Fibroblast of lung (primary cell): ENCODE data around the gene ADAP1. TPM values are rescaled to one million over a fixed set of nuclear protein-coding genes. Genes with fewer than 3 reads are reported as not detected.

Experiments
- DNase-seq, 2 donors: peaks; one replicate each; pipeline versions ENCODE4 v3.0.0 to v3.0.0-alpha.2; 2010; ENCODE audit warnings: low read depth in 2 of 2
- H2AFZ ChIP-seq: 2 replicates; pipeline ENCODE4 v1.5.1; 2012; ENCODE audit warnings: low read length, control low read depth, inconsistent platforms
- H3K27ac ChIP-seq: 2 replicates; pipeline ENCODE4 v1.5.1; 2011; ENCODE audit warnings: low read length, control low read depth; ENCODE audit not compliant: insufficient read depth
- H3K27me3 ChIP-seq: 2 replicates; pipeline ENCODE4 v1.5.1; 2011; ENCODE audit warnings: mild to moderate bottlenecking, low read length; ENCODE audit not compliant: control insufficient read depth, insufficient read depth
- H3K36me3 ChIP-seq: 2 replicates; pipeline ENCODE4 v1.5.1; 2011; ENCODE audit warnings: low read length; ENCODE audit not compliant: control insufficient read depth, insufficient read depth
- H3K4me1 ChIP-seq: 2 replicates; pipeline ENCODE4 v1.5.1; 2011; ENCODE audit warnings: low read length; ENCODE audit not compliant: control insufficient read depth, insufficient read depth; ENCODE audit errors: extremely low read depth
- H3K4me2 ChIP-seq: 2 replicates; pipeline ENCODE4 v1.5.1; 2011; ENCODE audit warnings: low read length, control low read depth; ENCODE audit not compliant: insufficient read depth; ENCODE audit errors: extremely low read depth
- H3K4me3 ChIP-seq, 4 experiments: fragments of 200-600 bp in 1 of 4; sonication (generic) in 1 of 4; replicated peaks in 1 of 4; 2 replicates each; pipeline ENCODE4 v1.5.1; 2011 to 2016; ENCODE audit warnings: low read length in 4 of 4, low read depth in 3 of 4, mild to moderate bottlenecking in 3 of 4, control low read depth in 2 of 4, inconsistent platforms in 1 of 4, mixed read lengths in 1 of 4; ENCODE audit not compliant: insufficient read depth in 1 of 4; ENCODE audit errors: control extremely low read depth in 1 of 4
- H3K79me2 ChIP-seq: 2 replicates; pipeline ENCODE4 v1.5.1; 2012; ENCODE audit warnings: mild to moderate bottlenecking, low read length, inconsistent platforms; ENCODE audit not compliant: control insufficient read depth, insufficient read depth
- H3K9ac ChIP-seq: 2 replicates; pipeline ENCODE4 v1.5.1; 2011; ENCODE audit warnings: mild to moderate bottlenecking, low read length, control low read depth; ENCODE audit not compliant: insufficient read depth
- H3K9me3 ChIP-seq: 2 replicates; pipeline ENCODE4 v1.5.1; 2012; ENCODE audit warnings: low read depth, low read length; ENCODE audit not compliant: control insufficient read depth, insufficient read depth
- H4K20me1 ChIP-seq: 2 replicates; pipeline ENCODE4 v1.5.1; 2011; ENCODE audit warnings: low read length; ENCODE audit not compliant: control insufficient read depth, insufficient read depth; ENCODE audit errors: extremely low read depth
- EZH2 ChIP-seq: IDR thresholded peaks from 2 replicates; pipeline ENCODE4 v1.5.1; 2012; ENCODE audit warnings: low read length, control low read depth, mild to moderate bottlenecking; ENCODE audit errors: missing control alignments
- polyA plus RNA-seq, 2 donors: library from polyadenylated mRNA; depleted of rRNA in 1 of 2; stranded (reverse) in 1 of 2; unstranded in 1 of 2; fragments of >200 nt; gene quantifications; 2 replicates each; pipeline ENCODE4 v1.2.1, GENCODE V29; 2011 to 2012; ENCODE audit warnings: missing spikeins in 1 of 2
- total RNA-seq: library from RNA; depleted of rRNA; stranded (reverse); fragments of >200 nt; gene quantifications from 2 replicates; pipeline ENCODE4 v1.2.1, GENCODE V29; 2014
- TF ChIP-seq, protein P1 (sequence below), 2 donors: IDR thresholded peaks in 1 of 2; conservative IDR thresholded peaks in 1 of 2; 1 replicate in 1 of 2; 2 replicates in 1 of 2; pipeline ENCODE4 v1.5.1; 2011 to 2012; ENCODE audit warnings: low read length in 2 of 2, control low read depth in 1 of 2, inconsistent platforms in 1 of 2, low read depth in 1 of 2, mild to moderate bottlenecking in 1 of 2

ADAP1 gene
- total and polyA plus RNA-seq, 2 donors (not counting 1 experiment from before 2014, with no cell fraction given), result 1.1 to 2.3 TPM

DNA sequence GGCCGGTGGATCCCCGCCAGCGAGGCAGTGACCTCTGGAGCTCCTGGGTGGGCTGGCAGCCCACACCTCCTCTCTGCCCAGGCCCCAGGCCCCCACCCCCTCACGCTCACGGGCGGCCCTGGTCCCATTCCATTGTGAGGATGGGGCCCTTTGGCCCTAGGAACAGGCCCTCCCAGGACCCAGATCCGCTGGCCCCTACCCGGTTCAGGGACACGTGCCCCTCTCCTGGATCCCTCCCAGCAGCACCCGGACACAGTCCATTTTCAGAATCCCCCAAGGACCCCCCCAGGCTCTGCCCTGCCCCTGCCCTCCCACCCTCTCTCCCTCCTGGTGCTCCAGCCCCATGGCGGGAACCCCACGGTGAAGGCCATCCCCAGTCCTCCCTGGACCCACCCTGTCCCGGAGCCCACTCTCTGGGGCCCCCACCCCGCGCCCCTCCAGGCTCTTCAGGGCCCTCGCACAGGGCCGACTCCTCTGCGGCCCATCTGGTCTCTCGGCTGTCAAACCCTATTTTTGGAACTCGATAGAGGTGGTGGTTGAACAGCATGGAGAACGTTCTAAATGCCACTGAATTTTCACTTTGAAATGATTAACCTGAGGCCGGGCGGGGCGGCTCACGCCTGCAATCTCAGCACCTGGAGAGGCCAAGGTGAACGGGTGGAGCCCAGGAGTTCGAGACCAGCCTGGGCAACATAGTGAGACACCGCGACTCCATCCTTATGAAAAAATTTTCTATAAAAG, 8.1 kb downstream of the ADAP1 start:
- no peak overlapping the region for H3K27ac ChIP-seq
- TF ChIP-seq, protein P1, sequence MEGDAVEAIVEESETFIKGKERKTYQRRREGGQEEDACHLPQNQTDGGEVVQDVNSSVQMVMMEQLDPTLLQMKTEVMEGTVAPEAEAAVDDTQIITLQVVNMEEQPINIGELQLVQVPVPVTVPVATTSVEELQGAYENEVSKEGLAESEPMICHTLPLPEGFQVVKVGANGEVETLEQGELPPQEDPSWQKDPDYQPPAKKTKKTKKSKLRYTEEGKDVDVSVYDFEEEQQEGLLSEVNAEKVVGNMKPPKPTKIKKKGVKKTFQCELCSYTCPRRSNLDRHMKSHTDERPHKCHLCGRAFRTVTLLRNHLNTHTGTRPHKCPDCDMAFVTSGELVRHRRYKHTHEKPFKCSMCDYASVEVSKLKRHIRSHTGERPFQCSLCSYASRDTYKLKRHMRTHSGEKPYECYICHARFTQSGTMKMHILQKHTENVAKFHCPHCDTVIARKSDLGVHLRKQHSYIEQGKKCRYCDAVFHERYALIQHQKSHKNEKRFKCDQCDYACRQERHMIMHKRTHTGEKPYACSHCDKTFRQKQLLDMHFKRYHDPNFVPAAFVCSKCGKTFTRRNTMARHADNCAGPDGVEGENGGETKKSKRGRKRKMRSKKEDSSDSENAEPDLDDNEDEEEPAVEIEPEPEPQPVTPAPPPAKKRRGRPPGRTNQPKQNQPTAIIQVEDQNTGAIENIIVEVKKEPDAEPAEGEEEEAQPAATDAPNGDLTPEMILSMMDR (conservative IDR thresholded peaks at IDR 0.05 in 1 of 2, IDR thresholded peaks at IDR 0.05 in 1 of 2; ENCODE audit: low read depth in 1 of 2, low read length in 2 of 2), result no peak
- TF ChIP-seq EZH2, result no peak
- H2AFZ ChIP-seq, result no peak overlapping the region
- DNase-seq, result no peak
- H3K4me1 ChIP-seq, result no peaks in the 10 kb centered on the region
- no peaks in the 10 kb centered on the region for H3K79me2 ChIP-seq
- H3K4me2 ChIP-seq, result no peak overlapping the region
- no peak overlapping the region for H3K4me3 ChIP-seq
- H4K20me1 ChIP-seq, result no peaks in the 10 kb centered on the region
- no peak overlapping the region for H3K9ac ChIP-seq
- no peaks in the 10 kb centered on the region for H3K27me3 ChIP-seq
- no peaks in the 10 kb centered on the region for H3K36me3 ChIP-seq
- no peaks in the 10 kb centered on the region for H3K9me3 ChIP-seq

DNA sequence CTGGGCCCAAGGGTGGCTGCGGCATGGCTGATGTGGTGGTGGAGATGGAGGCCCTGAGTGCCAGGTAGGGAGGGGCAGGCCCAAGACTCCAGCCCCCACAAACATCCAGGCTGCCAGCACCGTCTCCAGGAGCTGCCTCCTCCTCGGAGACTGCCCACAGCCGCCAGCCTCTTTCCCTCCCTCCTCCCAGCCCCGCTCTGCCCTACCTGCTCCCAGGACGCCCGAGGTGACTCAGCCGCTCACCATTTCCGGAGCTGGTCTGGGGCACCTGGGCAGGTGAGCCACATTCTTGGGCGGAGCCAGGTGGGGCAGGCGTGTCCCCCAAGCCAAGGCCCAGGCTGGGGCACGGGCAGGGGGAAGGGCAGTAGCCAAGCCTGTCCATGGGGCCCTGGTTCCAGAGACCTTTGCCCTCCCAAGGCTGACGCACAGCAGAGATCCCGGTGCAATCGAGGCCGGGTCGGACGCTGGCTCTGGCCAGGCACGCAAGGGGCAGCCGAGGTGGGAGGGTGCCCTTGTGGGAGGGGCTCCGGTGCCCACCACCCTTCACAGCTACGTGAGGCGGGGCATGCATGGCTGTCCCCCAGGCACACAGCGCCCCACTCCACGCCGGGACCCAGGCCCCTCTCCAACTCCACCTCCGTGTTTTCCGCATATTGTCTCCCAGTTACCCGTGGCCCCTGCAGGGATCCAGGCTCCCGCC, 8.8 kb downstream of the ADAP1 start:
- Histone ChIP-seq H2AFZ (no peak overlapping the region), H3K4me1 (no peaks in the 10 kb centered on the region)

DNA sequence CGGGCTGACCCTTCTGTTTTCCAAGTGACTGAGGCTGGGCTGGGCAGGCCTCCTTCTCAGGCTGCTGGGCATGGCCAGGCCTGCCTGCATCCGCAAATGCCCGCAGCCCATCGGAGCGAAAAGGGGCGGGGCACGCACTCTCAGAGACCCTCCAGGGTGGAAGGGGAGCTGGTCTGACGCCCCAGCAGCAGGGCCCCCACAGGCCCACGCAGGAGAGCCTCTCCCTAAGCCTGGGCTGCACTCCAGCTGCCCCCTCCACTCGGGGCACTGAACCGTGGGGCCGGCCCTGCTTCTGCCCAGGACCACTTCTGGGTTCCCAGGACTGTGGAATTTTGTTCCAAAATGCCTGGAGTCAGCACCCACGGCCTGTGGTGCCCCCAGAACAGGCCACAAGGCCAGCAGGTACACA, 9.3 kb downstream of the ADAP1 start:
- no peak overlapping the region for H3K9ac ChIP-seq
- DNase-seq, result no peak
- H3K79me2 ChIP-seq, result no peaks in the 10 kb centered on the region
- H3K4me2 ChIP-seq, result no peak overlapping the region
- H3K4me1 ChIP-seq, result no peaks in the 10 kb centered on the region
- no peak overlapping the region for H3K27ac ChIP-seq
- TF ChIP-seq, protein P1 (conservative IDR thresholded peaks at IDR 0.05 in 1 of 2, IDR thresholded peaks at IDR 0.05 in 1 of 2; ENCODE audit: low read depth in 1 of 2, low read length in 2 of 2), result no peak
- H3K36me3 ChIP-seq, result no peaks in the 10 kb centered on the region
- H3K9me3 ChIP-seq, result no peaks in the 10 kb centered on the region
- H2AFZ ChIP-seq, result no peak overlapping the region
- no peaks in the 10 kb centered on the region for H4K20me1 ChIP-seq
- H3K27me3 ChIP-seq, result no peaks in the 10 kb centered on the region
- H3K4me3 ChIP-seq, result no peak overlapping the region

More for the DNA sequence above, 8.8 kb downstream of the ADAP1 start:
- no peaks in the 10 kb centered on the region for H3K79me2 ChIP-seq
- H3K27ac ChIP-seq, result no peak overlapping the region
- DNase-seq, result no peak
- no peaks in the 10 kb centered on the region for H3K36me3 ChIP-seq
- H3K4me2 ChIP-seq, result no peak overlapping the region
- H4K20me1 ChIP-seq, result no peaks in the 10 kb centered on the region
- no peaks in the 10 kb centered on the region for H3K27me3 ChIP-seq
- TF ChIP-seq, protein P1 (conservative IDR thresholded peaks at IDR 0.05 in 1 of 2, IDR thresholded peaks at IDR 0.05 in 1 of 2; ENCODE audit: low read depth in 1 of 2, low read length in 2 of 2), result no peak
- TF ChIP-seq EZH2, result no peak
- H3K4me3 ChIP-seq, result no peak overlapping the region
- no peak overlapping the region for H3K9ac ChIP-seq
- H3K9me3 ChIP-seq, result no peaks in the 10 kb centered on the region
